Fibroblast of villous mesenchyme (primary cell): ENCODE results near the gene CDH12. TPM values are rescaled to one million over a fixed set of nuclear protein-coding genes. Genes with fewer than 3 reads are reported as not detected.

ENCODE experiments used
- DNase-seq: peaks from one replicate; pipeline ENCODE4 v3.0.0-alpha.2; 2010; ENCODE audit warnings: low read depth
- H3K4me3 ChIP-seq: 2 replicates; pipeline ENCODE4 v1.5.1; 2011; ENCODE audit warnings: low read depth, mild to moderate bottlenecking, low read length
- CTCF ChIP-seq: IDR thresholded peaks from 2 replicates; pipeline ENCODE4 v1.5.1; 2012; ENCODE audit warnings: low read depth, mild to moderate bottlenecking, low read length; ENCODE audit not compliant: insufficient read depth
- total RNA-seq: library from RNA; depleted of rRNA; stranded (reverse); fragments of >200 nt; gene quantifications from 2 replicates; pipeline ENCODE4 v1.2.3, GENCODE V29; 2012

Gene CDH12
- total RNA-seq, 1 donor = not detected

- no peak for DNase-seq
- no peak overlapping the region for H3K4me3 ChIP-seq
- TF ChIP-seq CTCF = no peak
Measured at GRCh38 chr5:22070186-22070728, 782.9 kb downstream of the CDH12 start.

- no peak for DNase-seq
- no peak for TF ChIP-seq CTCF
Measured at GRCh38 chr5:22063717-22064116, 789.4 kb downstream of the CDH12 start.

GRCh38 chr5:22058620-22059019 lies 794.5 kb downstream of the CDH12 start:
- no peak for TF ChIP-seq CTCF

More at GRCh38 chr5:22063717-22064116, 789.4 kb downstream of the CDH12 start:
- H3K4me3 ChIP-seq = no peak overlapping the region

GRCh38 chr5:22057012-22057411 lies 796.1 kb downstream of the CDH12 start:
- no peak for TF ChIP-seq CTCF
- no peak overlapping the region for H3K4me3 ChIP-seq
- DNase-seq = no peak

More at GRCh38 chr5:22058620-22059019, 794.5 kb downstream of the CDH12 start:
- DNase-seq = no peak
- H3K4me3 ChIP-seq = no peak overlapping the region

- no peak overlapping the region for H3K4me3 ChIP-seq
- DNase-seq = no peak
- no peak for TF ChIP-seq CTCF
Measured at GRCh38 chr5:22056601-22057000, 796.5 kb downstream of the CDH12 start.

- no peak overlapping the region for H3K4me3 ChIP-seq
- TF ChIP-seq CTCF = no peak
- no peak for DNase-seq
Measured at GRCh38 chr5:22053195-22053594, 799.9 kb downstream of the CDH12 start.

- DNase-seq = no peak
- H3K4me3 ChIP-seq = no peak overlapping the region
- no peak for TF ChIP-seq CTCF
Measured at GRCh38 chr5:22051881-22052280, 801.3 kb downstream of the CDH12 start.
